Hepatocyte (in vitro differentiated cells): Measurements from ENCODE around the gene KRT80. TPM values are rescaled to one million over a fixed set of nuclear protein-coding genes. Genes with fewer than 3 reads are reported as not detected.

Experiments
- DNase-seq: peaks from one replicate; pipeline ENCODE4 v3.0.0-alpha.2; 2016; ENCODE audit warnings: low spot score
- H2AFZ ChIP-seq: fragments of 200-600 bp; sonication (generic); 2 replicates; pipeline ENCODE4 v1.6.0; 2016; ENCODE audit warnings: antibody characterized with exemption, mild to moderate bottlenecking
- H3K27ac ChIP-seq: fragments of 200-600 bp; sonication (generic); 2 replicates; pipeline ENCODE4 v1.5.1; 2016; ENCODE audit warnings: mild to moderate bottlenecking
- H3K27me3 ChIP-seq: fragments of 200-600 bp; sonication (generic); 2 replicates; pipeline ENCODE4 v1.6.1; 2016
- H3K36me3 ChIP-seq: fragments of 200-600 bp; sonication (generic); replicated peaks from 2 replicates; pipeline ENCODE4 v1.5.1; 2016; ENCODE audit warnings: low read depth; ENCODE audit not compliant: insufficient read depth
- H3K4me1 ChIP-seq: fragments of 200-600 bp; sonication (generic); 2 replicates; pipeline ENCODE4 v1.5.1; 2016; ENCODE audit warnings: mild to moderate bottlenecking, moderate library complexity; ENCODE audit not compliant: insufficient read depth
- H3K4me2 ChIP-seq: fragments of 200-600 bp; sonication (generic); 2 replicates; pipeline ENCODE4 v1.6.0; 2016
- H3K4me3 ChIP-seq: fragments of 200-600 bp; sonication (generic); 2 replicates; pipeline ENCODE4 v1.5.1; 2016; ENCODE audit warnings: mild to moderate bottlenecking
- H3K79me2 ChIP-seq: fragments of 200-600 bp; sonication (generic); 2 replicates; pipeline ENCODE4 v1.6.0; 2017; ENCODE audit warnings: mild to moderate bottlenecking
- H3K9me2 ChIP-seq: fragments of 200-600 bp; sonication (generic); replicated peaks from 2 replicates; pipeline ENCODE4 v1.6.0; 2017; ENCODE audit warnings: mild to moderate bottlenecking; ENCODE audit not compliant: insufficient read depth
- H3K9me3 ChIP-seq: fragments of 200-600 bp; sonication (generic); 2 replicates; pipeline ENCODE4 v1.5.1; 2016; ENCODE audit warnings: low read depth, mild to moderate bottlenecking
- H4K20me1 ChIP-seq: fragments of 200-600 bp; sonication (generic); 2 replicates; pipeline ENCODE4 v1.6.0; 2016; ENCODE audit warnings: mild to moderate bottlenecking; ENCODE audit not compliant: insufficient read depth, poor library complexity, severe bottlenecking
- EZH2 ChIP-seq: fragments of 200-600 bp; sonication (generic); IDR thresholded peaks from 2 replicates; pipeline ENCODE4 v1.6.1; 2016; ENCODE audit warnings: antibody characterized with exemption, mild to moderate bottlenecking, borderline replicate concordance
- EZH2phosphoT487 ChIP-seq: fragments of 200-600 bp; sonication (generic); IDR thresholded peaks from one replicate; pipeline ENCODE4 v1.6.1; 2018; ENCODE audit warnings: antibody characterized with exemption, mild to moderate bottlenecking, low read depth, moderate library complexity; ENCODE audit not compliant: unreplicated experiment, severe bottlenecking
- WGBS: methylation state at CpG from one replicate; pipeline ENCODE4 v1.1.6; 2016; ENCODE audit warnings: low lambda C conversion rate; ENCODE audit errors: missing lambda C conversion rate; 5-methylcytosine and 5-hydroxymethylcytosine counted together
- polyA plus RNA-seq: library from polyadenylated mRNA; unstranded; fragments of >200 nt; fragmentation: Nextera tagmentation; extraction: Ambion mirVana; gene quantifications from 2 replicates; pipeline ENCODE4 v1.2.1, GENCODE V29; 2016
- total RNA-seq: library from RNA; depleted of rRNA; stranded (reverse); fragments of >200 nt; gene quantifications from 2 replicates; pipeline ENCODE4 v1.2.3, GENCODE V29; 2014
- TF ChIP-seq, protein P1 (sequence below): fragments of 200-600 bp; sonication (generic); IDR thresholded peaks from 2 replicates; pipeline ENCODE4 v1.5.1; 2016; ENCODE audit warnings: antibody characterized with exemption, mild to moderate bottlenecking; ENCODE audit not compliant: poor library complexity

The KRT80 gene
- total and polyA plus RNA-seq, 2 experiments from 2014 or later: 0.77 to 1.2 TPM

DNA sequence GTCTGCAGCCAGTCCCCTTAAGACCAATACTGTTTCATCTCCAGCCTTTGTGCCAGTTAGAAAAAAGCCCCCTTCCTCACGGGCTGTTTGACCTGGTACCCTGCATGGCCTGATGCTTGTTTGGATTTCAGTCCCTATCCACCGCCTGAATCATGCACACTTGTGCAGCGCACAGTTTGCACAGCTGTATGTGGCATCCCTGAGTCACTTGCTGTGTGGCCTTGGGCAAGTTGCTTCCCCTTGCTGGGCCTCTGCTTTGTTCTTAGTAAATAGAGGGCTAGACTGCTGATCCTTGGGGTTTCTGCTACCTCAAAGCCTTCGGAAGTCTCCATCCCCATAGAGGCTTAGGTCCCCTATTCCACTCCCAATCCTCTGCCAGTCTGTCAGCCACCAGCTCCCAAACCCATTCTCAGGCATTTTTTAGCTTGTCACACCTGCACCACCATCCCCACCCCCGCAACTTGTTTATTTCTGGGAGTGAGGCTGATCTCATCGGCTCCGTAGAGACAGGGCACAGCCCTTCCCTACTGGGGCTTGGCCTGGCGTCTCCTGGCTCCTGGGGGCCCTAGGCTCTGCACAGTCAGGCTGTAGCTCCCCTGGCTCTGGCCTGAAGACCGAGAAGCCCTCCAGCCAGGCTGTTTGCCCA, 8.8 kb downstream of the KRT80 start:
- DNase-seq: no peak
- WGBS: 74% methylated on average over 9 of the region's 9 CpGs
- H2AFZ ChIP-seq: no peak overlapping the region
- H4K20me1 ChIP-seq: no peaks in the 10 kb centered on the region
- no peaks in the 10 kb centered on the region for H3K27me3 ChIP-seq
- peaks cover 19% of the 10 kb centered on the region for H3K4me1 ChIP-seq
- no peak overlapping the region for H3K4me3 ChIP-seq
- H3K4me2 ChIP-seq: no peak overlapping the region
- no peak for TF ChIP-seq EZH2phosphoT487
- TF ChIP-seq EZH2: no peak
- TF ChIP-seq, protein P1, sequence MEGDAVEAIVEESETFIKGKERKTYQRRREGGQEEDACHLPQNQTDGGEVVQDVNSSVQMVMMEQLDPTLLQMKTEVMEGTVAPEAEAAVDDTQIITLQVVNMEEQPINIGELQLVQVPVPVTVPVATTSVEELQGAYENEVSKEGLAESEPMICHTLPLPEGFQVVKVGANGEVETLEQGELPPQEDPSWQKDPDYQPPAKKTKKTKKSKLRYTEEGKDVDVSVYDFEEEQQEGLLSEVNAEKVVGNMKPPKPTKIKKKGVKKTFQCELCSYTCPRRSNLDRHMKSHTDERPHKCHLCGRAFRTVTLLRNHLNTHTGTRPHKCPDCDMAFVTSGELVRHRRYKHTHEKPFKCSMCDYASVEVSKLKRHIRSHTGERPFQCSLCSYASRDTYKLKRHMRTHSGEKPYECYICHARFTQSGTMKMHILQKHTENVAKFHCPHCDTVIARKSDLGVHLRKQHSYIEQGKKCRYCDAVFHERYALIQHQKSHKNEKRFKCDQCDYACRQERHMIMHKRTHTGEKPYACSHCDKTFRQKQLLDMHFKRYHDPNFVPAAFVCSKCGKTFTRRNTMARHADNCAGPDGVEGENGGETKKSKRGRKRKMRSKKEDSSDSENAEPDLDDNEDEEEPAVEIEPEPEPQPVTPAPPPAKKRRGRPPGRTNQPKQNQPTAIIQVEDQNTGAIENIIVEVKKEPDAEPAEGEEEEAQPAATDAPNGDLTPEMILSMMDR: no peak
- H3K9me3 ChIP-seq: no peaks in the 10 kb centered on the region
- no peaks in the 10 kb centered on the region for H3K36me3 ChIP-seq
- H3K27ac ChIP-seq: no peak overlapping the region
- H3K79me2 ChIP-seq: no peaks in the 10 kb centered on the region
- no peaks in the 10 kb centered on the region for H3K9me2 ChIP-seq

DNA sequence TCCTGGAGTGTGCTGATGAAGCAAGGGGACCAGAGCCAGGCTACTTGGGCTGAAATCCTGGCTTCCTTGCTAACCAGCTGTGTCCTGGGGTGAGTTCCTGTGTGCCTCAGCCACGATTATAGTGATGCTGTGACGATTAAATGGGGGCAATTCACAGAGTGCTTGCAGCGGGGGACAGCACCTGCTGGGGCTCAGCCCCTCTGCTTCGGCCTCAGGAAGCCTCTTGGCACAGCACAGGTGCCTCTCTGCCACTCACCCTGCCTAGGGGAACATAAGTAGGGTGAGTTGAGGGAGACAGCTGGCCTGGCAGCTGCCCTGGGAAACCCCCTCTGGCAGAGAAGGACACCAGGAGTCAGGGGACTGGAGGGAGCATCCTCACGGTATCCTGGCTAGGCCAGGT, 9.4 kb downstream of the KRT80 start:
- Histone ChIP-seq H3K36me3 (no peaks in the 10 kb centered on the region), H3K27me3 (no peaks in the 10 kb centered on the region), H2AFZ (no peak overlapping the region), H3K4me1 (peaks cover 19% of the 10 kb centered on the region), H4K20me1 (no peaks in the 10 kb centered on the region), H3K9me2 (no peaks in the 10 kb centered on the region), H3K4me2 (no peak overlapping the region), H3K79me2 (no peaks in the 10 kb centered on the region), H3K27ac (no peak overlapping the region), H3K9me3 (no peaks in the 10 kb centered on the region), H3K4me3 (no peak overlapping the region)
- 84% methylated on average over 5 of the region's 5 CpGs for WGBS
- TF ChIP-seq, protein P1: no peak
- TF ChIP-seq EZH2 (no peak), EZH2phosphoT487 (no peak)
- DNase-seq: no peak

DNA sequence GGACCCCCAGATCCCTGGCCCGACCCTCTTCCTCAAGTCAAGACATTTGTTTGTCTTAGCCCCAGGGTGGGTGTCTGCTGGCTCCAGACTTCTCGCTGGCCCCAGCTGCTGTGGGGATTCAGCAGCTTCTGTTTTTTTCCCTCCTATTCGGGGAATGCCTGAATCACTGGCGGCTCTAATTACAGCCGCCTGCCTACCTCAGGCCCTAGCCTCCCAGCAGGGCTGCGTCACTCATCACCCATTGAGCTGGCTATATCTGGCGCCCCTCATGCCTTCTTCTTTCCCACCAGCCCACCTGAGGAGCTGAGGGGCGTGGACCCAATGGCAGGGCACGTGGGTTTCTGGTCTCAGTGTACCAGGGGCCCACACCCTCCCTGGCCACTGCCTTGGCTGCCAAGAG, 10.1 kb downstream of the KRT80 start:
- Histone ChIP-seq H3K27me3 (no peaks in the 10 kb centered on the region), H3K9me2 (no peaks in the 10 kb centered on the region), H3K27ac (no peak overlapping the region), H3K4me1 (peaks cover 19% of the 10 kb centered on the region), H2AFZ (no peak overlapping the region), H3K36me3 (no peaks in the 10 kb centered on the region), H3K4me3 (no peak overlapping the region), H3K9me3 (no peaks in the 10 kb centered on the region), H3K79me2 (no peaks in the 10 kb centered on the region), H3K4me2 (no peak overlapping the region), H4K20me1 (no peaks in the 10 kb centered on the region)
- WGBS: 28% methylated on average over 9 of the region's 9 CpGs
- DNase-seq: peak; percentile 67
- no peak for TF ChIP-seq EZH2
- no peak for TF ChIP-seq EZH2phosphoT487
- TF ChIP-seq, protein P1: no peak
